Measurements from ENCODE around the gene SIM2.

SIM2 gene

DNA sequence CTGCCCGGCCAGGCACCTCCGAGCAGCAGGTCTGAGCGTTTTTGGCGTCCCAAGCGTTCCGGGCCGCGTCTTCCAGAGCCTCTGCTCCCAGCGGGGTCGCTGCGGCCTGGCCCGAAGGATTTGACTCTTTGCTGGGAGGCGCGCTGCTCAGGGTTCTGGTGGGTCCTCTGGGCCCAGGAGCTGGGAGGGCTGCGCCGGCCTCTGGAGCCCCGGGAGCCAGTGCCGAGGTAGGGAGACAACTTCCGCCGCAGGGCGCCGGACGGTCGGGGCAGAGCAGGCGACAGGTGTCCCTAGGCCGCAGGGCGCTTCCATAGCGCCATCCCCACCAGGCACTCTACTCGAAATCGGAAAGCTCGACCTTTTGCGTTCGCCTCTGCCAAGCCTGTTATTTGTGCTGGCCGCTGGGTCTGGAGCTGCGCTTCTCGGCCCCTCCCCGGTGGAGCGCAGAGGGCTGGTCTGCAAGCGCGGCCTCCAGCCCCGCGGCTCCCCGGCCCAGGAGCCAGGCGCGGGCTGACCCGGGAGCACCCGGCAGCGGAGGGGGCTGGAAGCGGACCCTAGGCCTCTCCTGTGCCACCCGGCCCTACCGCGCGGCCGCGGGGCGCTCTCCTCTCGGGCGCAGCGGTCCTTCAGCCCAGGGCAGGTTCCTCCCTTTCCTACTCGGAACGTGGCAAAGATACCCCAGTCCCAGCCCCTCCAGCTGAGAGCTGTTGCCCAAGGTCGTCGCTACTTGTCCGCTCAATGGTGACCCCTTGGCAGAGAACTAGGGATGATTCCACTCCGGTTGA is 2.2 kb downstream of the SIM2 start:
- DNase-seq, result no peak

DNA sequence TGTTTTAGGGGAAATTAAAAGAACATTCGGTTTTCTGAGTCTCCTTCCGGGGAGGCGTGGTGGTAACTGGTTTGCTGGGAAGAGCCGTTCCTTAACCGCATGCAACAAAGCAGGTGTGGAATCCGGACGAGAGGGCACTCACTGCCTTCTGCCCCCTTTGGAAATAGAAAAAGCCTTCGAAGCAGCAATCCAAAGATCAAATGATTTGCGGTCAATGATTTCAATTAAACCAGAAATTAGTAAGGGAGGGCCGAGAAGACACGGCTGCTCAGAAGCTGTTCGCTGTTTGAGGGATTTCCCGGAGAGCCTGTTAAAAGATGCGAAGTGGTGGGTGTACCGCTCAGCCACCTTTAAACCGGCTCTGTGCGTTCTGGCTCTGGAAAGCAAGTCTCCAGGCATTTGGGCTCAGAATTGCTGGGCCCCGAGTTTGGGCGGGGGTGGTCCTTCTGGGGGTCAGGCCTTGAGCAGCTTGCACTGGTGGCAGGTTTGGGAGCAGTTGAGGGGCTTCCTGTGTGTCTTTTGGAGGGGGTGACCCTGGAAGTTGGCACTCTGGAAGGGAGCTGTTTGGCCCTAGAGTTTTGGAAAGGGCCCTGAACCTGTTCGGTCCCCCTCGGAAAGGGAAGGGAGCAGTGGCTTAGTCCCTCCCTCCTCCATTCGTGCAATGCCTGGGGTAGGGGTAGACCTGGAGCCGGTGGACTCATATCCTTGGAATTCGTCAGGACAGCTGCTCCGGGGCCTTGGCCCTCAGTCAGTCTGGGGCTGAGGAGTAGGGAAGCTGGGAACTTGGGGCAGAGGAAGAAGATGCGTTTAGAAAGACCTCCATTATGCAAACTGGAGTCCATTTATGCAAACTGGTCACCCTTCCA is 3.1 kb downstream of the SIM2 start:
- DNase-seq, result no peak

DNA sequence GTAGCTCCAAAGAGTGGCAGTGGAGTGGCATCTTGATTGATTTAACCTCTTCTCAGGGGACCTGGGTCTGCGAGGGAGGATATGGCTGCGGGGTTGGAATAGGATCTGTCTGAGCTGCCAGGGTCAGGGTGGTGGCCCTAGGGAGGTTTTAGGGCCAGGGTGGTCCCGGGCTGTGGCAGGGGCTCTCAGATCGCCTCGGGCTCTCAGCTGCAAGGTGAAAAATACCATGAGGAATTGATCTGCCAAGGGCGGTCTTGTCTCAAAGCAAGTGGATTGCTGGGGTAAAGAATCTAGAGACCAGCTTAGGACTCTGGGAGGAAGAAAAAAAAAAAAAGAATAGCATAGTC is 3.7 kb downstream of the SIM2 start:
- DNase-seq, result no peak

DNA sequence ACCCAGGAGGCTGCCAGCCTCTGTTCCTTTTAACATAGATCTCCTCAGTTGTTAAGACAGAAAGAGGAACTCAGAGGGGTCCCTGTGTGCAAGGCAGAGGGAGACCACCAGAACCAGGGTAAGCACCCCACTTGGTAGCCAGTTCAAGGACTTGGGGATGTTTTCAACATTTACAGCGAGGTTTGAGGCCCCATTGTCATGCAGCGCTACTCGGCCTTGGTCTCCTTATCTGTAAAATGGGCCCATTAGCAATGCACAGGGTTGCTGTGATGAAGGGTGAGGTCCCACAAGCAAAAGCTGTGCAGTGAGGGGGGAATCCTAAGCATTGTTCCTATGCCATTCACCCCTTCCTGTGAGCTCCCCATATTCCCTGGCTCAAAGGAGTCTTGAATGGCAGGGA is 4.2 kb downstream of the SIM2 start:
- DNase-seq, result no peak

DNA sequence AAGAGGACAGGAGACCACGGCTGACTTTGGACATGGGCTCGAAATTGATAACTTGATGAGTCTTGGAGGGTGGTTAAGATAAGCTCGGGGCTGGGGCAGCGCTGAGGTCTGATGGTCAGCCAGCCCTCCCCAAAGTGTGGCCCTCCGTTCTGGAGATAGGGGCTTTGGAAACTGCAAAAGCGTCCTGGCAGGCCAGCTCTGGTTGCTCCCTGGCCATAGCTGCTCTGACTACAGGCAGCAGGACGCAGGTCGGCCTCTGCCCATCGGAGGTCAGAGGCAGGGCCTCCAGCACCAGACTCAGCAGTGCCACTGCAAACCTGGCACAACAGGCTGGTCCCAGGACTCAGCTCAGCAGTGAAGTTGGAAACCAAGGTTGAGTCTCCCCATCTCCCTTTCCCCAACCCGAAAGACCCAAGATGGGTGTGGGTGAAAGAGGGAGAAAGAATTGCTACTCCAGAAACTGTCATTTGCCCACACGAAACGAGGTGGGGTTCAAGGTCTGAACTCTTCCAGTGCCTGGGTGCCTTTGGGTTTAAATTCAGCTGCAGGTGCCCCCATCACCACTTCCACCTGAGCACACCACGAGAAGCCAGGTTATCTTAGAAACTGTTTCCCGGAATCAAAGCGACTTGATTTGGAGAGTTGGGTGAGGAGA is 4.8 kb downstream of the SIM2 start:
- DNase-seq, result no peak

DNA sequence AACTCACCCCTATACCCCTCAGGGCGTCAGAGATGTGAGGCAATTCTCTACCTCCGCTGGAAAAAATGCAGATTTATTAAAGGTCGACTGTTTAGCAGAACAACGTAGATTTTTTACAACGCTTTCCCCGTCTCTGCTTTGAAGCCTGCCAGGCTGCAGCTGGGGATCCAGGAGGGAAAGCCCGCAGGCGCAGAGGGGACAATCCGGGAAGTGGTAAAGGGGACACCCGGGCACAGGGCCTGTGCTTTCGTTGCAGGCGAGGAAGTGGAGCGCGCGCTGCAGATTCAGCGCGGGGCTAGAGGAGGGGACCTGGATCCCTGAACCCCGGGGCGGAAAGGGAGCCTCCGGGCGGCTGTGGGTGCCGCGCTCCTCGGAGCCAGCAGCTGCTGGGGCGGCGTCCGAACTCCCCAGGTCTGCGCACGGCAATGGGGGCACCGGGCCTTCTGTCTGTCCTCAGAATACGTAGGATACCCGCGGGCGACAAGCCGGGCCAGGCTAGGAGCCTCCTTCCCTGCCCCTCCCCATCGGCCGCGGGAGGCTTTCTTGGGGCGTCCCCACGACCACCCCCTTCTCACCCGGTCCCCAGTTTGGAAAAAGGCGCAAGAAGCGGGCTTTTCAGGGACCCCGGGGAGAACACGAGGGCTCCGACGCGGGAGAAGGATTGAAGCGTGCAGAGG is 5.5 kb downstream of the SIM2 start:
- DNase-seq, result no peak

DNA sequence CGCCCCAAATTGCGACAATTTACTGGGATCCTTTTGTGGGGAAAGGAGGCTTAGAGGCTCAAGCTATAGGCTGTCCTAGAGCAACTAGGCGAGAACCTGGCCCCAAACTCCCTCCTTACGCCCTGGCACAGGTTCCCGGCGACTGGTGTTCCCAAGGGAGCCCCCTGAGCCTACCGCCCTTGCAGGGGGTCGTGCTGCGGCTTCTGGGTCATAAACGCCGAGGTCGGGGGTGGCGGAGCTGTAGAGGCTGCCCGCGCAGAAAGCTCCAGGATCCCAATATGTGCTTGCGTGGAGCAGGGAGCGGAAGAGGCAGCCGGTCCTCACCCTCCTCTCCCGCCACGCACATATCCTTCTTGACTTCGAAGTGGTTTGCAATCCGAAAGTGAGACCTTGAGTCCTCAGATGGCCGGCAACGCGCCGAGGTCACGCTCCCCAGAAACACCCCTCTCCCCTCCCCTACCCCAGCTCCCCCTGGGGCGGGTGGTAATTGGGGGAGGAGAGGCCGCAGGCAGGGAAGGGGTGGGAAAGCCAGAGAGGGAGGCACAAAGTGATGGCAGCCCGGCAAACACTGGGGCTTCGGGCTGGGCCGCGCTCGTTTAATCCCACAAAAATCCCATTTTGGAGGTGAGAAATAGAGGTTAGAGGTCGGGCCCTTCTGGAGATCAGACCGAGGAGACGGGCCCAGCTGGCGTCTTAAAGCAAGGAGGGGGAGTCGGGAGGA is 6.2 kb downstream of the SIM2 start:
- no peak for DNase-seq

DNA sequence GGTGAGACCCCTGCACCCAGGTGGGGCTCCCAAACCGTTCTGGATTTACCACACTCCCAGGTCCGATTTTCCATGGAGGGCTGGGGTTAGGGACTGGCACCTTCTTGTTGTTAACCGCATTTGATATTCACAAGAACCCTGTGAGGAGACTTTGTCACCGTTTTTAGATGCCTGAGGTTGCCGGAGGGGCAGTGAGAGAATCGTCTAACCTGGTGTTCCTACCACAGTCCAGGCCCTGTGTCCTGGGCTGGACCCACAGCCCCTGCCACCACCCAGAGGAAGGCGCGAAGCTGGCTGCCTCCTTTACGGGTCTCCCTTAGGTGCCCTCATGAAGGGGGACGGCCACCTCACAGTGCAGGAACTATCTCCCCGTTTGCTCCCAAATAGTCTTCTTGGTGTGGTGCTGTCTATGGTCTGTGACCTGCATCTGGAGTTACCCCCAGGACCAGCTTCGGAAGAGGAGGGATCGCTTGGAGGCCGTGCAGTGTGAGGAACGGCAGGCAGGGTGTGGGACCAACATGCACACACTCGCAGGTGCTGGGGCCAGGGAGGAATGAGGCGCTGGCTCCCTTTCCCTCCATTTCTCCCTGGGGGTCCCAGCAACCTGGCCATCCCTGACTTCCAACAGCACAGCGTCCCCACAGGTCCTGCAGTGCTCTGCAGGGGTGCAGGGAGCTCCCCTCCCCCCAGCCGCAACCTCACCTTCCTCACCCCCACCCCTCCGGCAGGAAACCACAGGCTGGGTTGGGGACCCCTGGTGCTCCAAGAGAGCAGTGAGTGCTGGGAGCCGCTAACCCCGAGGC is 7.0 kb downstream of the SIM2 start:
- DNase-seq, result no peak

DNA sequence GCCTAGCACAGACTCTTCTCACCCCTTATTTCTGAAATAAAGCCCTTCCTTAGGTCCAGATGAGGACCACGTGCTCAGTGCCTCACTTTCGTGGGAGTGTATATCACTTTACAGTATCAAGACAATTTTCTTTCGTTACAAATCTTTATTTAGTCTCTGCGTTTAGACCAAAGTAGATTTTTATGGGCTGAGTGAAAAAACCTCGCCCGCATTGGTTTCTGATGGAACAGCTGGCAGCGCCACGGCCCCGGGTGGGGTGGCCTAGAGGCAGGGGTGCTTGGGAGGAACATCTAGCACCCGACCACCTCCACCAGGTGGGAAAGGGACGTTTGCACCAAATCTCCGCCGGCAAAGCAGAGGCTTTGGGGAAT is 7.6 kb downstream of the SIM2 start:
- DNase-seq, result peak in 1 of 2 donors; percentile 4

DNA sequence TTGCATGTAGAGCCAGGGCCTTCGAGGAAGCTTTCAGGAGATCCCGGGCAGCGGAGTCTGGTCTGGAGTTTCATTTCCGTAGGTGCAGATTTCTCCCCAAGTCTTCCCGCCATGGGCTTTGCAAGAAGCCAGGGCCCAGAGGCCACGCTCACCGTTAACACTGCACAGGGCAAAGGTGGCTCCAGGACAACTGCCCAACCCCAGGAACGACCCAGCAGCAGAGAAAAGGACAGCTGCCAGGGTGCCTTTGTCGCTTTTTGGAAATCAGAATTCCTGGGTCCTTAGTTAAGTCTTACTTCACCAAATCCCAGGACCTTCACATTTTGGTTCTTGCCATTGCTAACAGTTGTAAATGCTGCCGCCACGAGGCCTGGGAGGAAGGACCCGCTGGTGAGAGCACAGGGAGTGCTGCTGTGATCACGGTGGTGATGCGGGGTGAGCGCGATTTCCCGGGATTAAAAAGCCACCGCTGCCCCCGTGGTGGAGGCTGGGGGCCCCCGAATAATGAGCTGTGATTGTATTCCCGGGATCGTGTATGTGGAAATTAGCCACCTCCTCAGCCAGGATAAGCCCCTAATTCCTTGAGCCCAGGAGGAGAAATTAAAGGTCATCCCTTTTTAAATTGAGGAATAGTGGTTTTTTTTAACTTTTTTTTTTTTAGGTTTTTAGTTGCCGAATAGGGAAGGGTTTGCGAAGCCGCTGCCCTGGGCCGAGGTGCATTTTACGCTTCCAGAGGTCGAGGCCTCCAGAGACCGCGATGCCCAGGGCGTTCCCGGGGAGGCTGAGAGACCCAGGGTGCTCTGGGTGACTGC is 8.2 kb downstream of the SIM2 start:
- peak in 1 of 2 donors; percentile 4 for DNase-seq

DNA sequence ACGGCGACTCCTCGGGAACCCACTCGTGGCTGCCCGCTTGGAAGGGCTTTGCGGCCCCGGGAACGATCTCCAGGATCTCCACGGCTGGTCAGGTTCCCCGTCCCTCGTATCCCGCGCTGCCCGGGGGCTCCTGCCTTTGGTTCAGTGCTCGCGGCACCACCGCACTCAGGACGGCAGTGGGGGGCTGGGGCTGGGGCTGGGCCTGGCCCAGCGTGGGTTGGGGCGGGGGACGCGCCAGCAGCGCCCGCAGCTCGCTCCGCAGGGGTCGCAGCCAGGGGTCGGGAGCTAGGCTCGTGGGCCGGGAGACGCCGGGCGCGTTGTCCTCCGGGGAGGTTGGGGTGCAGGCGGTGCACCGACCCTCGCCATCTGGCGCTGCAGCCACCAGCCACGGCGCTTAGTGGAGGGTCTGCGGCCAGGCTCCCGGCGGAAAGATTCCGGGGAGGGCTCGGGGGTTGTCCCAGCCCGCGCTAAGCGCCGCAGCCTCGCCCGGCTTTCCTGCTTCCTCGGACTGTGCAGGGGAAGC is 8.9 kb downstream of the SIM2 start:
- peak in 1 of 2 donors; percentile 0 for DNase-seq

DNA sequence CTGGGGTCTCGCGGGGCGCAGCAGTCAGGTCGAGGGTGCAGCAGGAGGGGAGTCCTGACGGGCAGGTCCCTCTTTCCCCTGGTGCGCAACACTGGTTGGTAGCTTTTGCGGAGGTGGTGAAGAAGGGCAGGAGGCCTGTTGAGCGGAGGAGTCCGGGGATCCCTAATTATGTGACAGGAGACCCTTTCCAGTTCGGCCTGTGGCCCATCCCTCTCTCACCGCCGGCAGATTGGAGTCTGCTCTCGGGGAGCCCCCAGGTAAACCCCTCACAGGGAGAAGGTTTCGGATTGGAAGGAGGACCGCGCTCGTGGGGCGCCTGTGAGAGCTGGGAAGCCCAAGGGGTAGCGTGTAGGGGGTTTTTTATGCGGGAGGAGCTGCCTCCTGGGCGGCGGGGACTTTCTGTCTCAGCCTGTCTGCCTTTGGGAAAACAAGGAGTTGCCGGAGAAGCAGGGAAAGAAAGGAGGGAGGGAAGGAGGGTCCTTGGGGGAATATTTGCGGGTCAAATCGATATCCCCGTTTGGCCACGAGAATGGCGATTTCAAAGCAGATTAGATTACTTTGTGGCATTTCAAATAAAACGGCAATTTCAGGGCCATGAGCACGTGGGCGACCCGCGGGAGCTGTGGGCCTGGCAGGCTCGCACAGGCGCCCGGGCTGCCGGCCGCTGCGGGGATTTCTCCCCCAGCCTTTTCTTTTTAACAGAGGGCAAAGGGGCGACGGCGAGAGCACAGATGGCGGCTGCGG is 9.5 kb downstream of the SIM2 start:
- DNase-seq, result peak in 1 of 2 donors; percentile 7

DNA sequence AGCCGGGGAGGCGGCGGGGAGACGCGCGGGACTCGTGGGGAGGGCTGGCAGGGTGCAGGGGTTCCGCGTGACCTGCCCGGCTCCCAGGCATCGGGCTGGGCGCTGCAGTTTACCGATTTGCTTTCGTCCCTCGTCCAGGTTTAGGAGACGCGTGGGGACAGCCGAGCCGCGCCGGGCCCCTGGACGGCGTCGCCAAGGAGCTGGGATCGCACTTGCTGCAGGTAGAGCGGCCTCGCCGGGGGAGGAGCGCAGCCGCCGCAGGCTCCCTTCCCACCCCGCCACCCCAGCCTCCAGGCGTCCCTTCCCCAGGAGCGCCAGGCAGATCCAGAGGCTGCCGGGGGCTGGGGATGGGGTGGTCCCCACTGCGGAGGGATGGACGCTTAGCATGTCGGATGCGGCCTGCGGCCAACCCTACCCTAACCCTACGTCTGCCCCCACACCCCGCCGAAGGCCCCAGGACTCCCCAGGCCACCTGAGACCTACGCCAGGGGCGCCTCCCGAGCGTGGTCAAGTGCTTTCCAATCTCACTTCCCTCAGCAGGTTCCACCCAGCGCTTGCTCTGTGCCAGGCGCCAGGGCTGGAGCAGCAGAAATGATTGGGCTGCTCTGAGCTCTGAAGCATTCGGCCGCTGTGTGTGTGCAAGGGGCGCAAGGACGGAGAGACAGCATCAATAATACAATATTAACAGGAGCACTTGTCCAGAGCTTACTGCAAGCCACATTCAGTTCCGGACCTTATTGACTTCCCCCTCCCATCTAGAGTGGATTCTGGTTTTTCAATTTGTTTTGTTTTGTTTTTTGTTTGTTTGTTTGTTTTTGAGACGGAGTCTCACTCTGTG is 10.3 kb downstream of the SIM2 start:
- peak in 1 of 2 donors; percentile 2 for DNase-seq

DNA sequence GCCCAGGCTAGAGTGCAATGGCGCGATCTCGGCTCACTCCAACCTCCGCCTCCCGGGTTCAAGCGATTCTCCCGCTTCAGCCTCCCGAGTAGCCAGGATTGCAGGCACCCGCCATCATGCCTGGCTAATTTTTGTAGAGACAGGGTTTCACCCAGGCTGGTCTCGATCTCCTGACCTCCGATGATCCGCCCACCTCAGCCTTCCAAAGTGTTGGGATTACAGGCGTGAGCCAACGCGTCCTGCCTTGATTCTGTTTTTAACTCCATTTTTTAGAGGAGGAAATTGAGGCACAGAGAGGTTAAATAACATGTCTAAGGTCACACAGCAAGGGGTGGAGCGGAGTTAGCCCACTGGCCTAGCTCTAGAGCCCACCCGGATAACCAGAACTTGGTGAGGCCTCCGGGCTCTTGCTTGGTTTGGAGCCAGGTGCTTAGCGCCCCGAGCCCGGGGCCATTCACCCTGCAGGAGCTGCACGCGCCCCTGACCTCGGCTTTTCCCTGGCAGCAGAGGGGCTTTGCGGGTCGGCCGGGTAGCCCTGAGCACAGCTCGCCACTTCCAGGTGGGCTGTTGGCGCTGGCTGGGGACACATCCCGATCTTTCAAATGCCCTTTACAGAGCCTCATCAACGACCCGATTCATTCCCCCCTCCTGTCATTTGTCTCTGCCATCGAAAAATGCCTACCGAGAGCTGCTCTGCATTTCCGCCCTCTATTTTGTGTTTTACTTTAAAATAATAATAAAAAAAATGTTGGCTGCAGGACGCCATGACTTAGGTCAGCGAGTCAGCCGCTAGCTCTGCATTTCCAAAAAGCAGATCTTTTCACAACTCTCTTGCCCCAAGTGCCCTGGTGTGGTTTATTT is 11.2 kb downstream of the SIM2 start:
- no peak for DNase-seq

DNA sequence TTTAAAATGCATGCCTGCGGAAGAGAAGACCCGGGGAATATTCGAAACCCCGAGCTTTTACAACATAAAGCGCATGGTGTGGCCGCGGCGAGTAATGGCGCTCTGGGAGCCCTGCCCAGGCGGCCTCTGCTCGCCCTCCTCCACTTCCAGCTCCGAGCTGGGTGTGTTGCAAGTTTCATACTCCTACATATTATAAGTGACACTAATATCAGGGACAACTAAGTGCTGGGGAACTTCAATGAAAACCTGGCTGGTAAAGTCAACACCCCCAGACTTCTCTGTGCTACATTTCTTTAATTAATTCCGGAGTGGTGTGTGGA is 11.8 kb downstream of the SIM2 start:
- no peak for DNase-seq

DNA sequence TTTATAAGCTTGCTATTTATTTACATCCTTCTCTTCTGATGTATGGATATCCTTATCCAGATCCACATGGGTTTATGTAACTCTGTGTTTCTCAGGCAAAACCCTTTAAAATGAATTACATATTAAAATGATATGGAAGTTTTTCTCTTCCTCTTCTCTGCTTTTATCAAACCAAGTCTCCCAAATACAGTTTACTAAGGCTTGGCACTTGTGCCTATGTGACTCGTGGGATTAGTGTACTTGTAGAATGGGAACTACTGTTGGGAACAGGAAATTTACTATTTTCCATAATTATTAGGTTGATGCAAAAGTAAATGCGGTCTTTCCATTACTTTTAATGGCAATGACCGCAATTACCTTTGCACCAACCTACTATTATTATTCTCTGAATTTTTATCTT is 14.8 kb downstream of the SIM2 start:
- DNase-seq, result no peak

DNA sequence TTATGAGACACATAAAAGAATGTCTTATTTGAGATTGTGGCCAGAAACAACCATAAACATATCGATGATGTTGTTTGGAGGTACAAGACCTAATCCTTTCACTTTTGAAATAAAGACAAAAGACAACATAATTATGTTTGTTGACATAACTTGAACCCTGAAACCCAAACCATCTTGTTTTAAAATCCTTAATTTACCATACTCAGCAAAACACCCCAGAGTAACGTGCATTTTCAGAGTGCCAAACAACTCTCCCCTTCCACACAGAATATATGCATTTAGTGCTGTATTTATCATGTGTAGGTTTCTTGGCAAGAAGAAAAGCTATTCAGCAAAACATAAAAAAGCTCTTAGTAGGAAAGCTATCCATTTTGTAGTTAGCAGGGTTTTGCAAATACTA is 17.5 kb downstream of the SIM2 start:
- no peak for DNase-seq

DNA sequence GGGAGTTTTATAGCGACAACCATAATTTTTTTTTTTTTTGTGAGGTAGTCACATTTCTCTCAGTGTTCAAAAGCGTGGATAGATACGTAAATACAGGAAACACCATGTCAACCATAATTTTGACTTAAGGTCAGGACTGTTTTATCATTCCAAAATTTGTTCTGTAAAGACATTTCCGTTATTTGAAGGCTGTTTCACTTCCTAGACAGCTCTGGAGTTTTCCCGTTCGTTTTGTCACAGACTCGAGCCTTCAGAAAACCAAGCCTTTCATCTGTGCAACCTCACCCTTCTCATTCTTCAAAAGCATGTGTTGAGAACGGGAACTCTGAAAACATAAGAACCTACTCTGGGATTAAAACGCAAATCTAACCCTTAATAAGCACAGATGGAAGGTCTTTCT is 17.9 kb downstream of the SIM2 start:
- no peak for DNase-seq
